GM23338 (cell line): Measurements from ENCODE around the gene CHAC1. TPM values are rescaled to one million over a fixed set of nuclear protein-coding genes. Genes with fewer than 3 reads are reported as not detected.

Source experiments
- ATAC-seq: fragments of 200-7000 bp; cut with Tn5 transposase; 3 replicates; pipeline ENCODE4 v1.9.1; 2020
- DNase-seq: peaks from one replicate; pipeline ENCODE4 v3.0.0-alpha.2; 2015; ENCODE audit warnings: low spot score
- H2AFZ ChIP-seq: fragments of 200-600 bp; sonication (generic); 2 replicates; pipeline ENCODE4 v1.8.0; 2016; ENCODE audit warnings: antibody characterized with exemption, mild to moderate bottlenecking, moderate library complexity
- H3F3A ChIP-seq: fragments of 200-600 bp; sonication (generic); replicated peaks from 2 replicates; pipeline ENCODE4 v1.8.0; 2017; ENCODE audit warnings: antibody characterized with exemption, mixed run types, low read depth
- H3K27ac ChIP-seq: fragments of 200-600 bp; sonication (generic); 2 replicates; pipeline ENCODE4 v1.6.1; 2016; ENCODE audit warnings: low read depth
- H3K27me3 ChIP-seq: fragments of 200-600 bp; sonication (generic); 2 replicates; pipeline ENCODE4 v1.8.0; 2016; ENCODE audit warnings: mild to moderate bottlenecking, mixed run types, moderate library complexity; ENCODE audit not compliant: insufficient read depth
- H3K36me3 ChIP-seq: fragments of 200-600 bp; sonication (generic); 2 replicates; pipeline ENCODE4 v1.8.0; 2016; ENCODE audit warnings: mild to moderate bottlenecking; ENCODE audit not compliant: insufficient read depth
- H3K4me1 ChIP-seq: fragments of 200-600 bp; sonication (generic); 2 replicates; pipeline ENCODE4 v1.8.0; 2016; ENCODE audit warnings: mild to moderate bottlenecking, moderate library complexity; ENCODE audit not compliant: insufficient read depth
- H3K4me2 ChIP-seq: fragments of 200-600 bp; sonication (generic); 2 replicates; pipeline ENCODE4 v1.7.1; 2017; ENCODE audit warnings: mixed run types
- H3K4me3 ChIP-seq: fragments of 200-600 bp; sonication (generic); 2 replicates; pipeline ENCODE4 v1.6.1; 2016; ENCODE audit warnings: mixed run types
- H3K79me2 ChIP-seq: fragments of 200-600 bp; sonication (generic); replicated peaks from 2 replicates; pipeline ENCODE4 v1.8.0; 2017; ENCODE audit warnings: mild to moderate bottlenecking; ENCODE audit not compliant: insufficient read depth
- H3K9me2 ChIP-seq: fragments of 200-600 bp; sonication (generic); 2 replicates; pipeline ENCODE4 v1.8.0; 2017; ENCODE audit not compliant: insufficient read depth
- H4K20me1 ChIP-seq: fragments of 200-600 bp; sonication (generic); replicated peaks from 2 replicates; pipeline ENCODE4 v1.8.0; 2017; ENCODE audit warnings: mild to moderate bottlenecking; ENCODE audit not compliant: insufficient read depth
- H3K27ac Mint-ChIP-seq: 2 replicates; pipeline ENCODE4 v1.8.0; 2020; ENCODE audit warnings: inconsistent platforms, mild to moderate bottlenecking, moderate library complexity, mixed read lengths
- H3K27me3 Mint-ChIP-seq: 3 replicates; pipeline ENCODE4 v1.8.0; 2022; ENCODE audit warnings: low read depth, mild to moderate bottlenecking, moderate library complexity, mixed read lengths, inconsistent platforms; ENCODE audit not compliant: insufficient read depth, poor library complexity
- H3K36me3 Mint-ChIP-seq: 3 replicates; pipeline ENCODE4 v1.8.0; 2021; ENCODE audit warnings: low read depth, mild to moderate bottlenecking, inconsistent platforms, moderate library complexity, mixed read lengths
- H3K4me1 Mint-ChIP-seq: 3 replicates; pipeline ENCODE4 v1.8.0; 2020; ENCODE audit warnings: mild to moderate bottlenecking, inconsistent platforms, mixed read lengths
- H3K4me3 Mint-ChIP-seq: 3 replicates; pipeline ENCODE4 v1.8.0; 2021; ENCODE audit warnings: moderate library complexity, mild to moderate bottlenecking, inconsistent platforms, mixed read lengths
- H3K9me3 Mint-ChIP-seq: 3 replicates; pipeline ENCODE4 v1.8.0; 2020; ENCODE audit warnings: moderate library complexity, mild to moderate bottlenecking, inconsistent platforms, mixed read lengths
- CREB1 ChIP-seq: fragments of 250-450 bp; sonication (Bioruptor Pico); IDR thresholded peaks from 2 replicates; pipeline ENCODE4 v1.5.0; 2020; ENCODE audit warnings: low read depth, mild to moderate bottlenecking, moderate library complexity
- CTCF ChIP-seq, 2 experiments: fragments of 200-600 bp in 1 of 2; sonication (generic) in 1 of 2; conservative IDR thresholded peaks; 2 replicates each; pipeline versions ENCODE4 v1.5.1 to v1.6.1; 2016 to 2017; ENCODE audit warnings: antibody characterized with exemption in 2 of 2, low read depth in 2 of 2, mild to moderate bottlenecking in 2 of 2, moderate library complexity in 1 of 2
- ETS1 ChIP-seq: IDR thresholded peaks from 2 replicates; pipeline ENCODE4 v1.6.1; 2016; ENCODE audit warnings: antibody characterized with exemption
- EZH2 ChIP-seq: fragments of 200-600 bp; sonication (generic); IDR thresholded peaks from one replicate; pipeline ENCODE4 v1.8.0; 2017; ENCODE audit warnings: antibody characterized with exemption, mild to moderate bottlenecking, low read depth; ENCODE audit not compliant: unreplicated experiment
- EZH2phosphoT487 ChIP-seq: fragments of 200-600 bp; sonication (generic); IDR thresholded peaks from one replicate; pipeline ENCODE4 v1.8.1; 2018; ENCODE audit warnings: antibody characterized with exemption; ENCODE audit not compliant: unreplicated experiment
- JUNB ChIP-seq: IDR thresholded peaks from one replicate; pipeline ENCODE4 v1.6.1; 2016; ENCODE audit warnings: antibody characterized with exemption; ENCODE audit not compliant: unreplicated experiment
- NANOG ChIP-seq: IDR thresholded peaks from 2 replicates; pipeline ENCODE4 v1.6.1; 2016; ENCODE audit warnings: antibody characterized with exemption, borderline replicate concordance
- POLR2AphosphoS5 ChIP-seq: IDR thresholded peaks from 2 replicates; pipeline ENCODE4 v1.6.1; 2016; ENCODE audit warnings: antibody characterized with exemption, low read depth
- REST ChIP-seq: IDR thresholded peaks from one replicate; pipeline ENCODE4 v1.6.1; 2018; ENCODE audit warnings: antibody characterized with exemption; ENCODE audit not compliant: unreplicated experiment
- STAT1 ChIP-seq: IDR thresholded peaks from one replicate; pipeline ENCODE4 v1.6.1; 2016; ENCODE audit warnings: antibody characterized with exemption; ENCODE audit not compliant: unreplicated experiment
- ZNF114 ChIP-seq: fragments of 250-450 bp; sonication (Bioruptor Pico); IDR thresholded peaks from 2 replicates; pipeline ENCODE4 v1.5.0; 2020; ENCODE audit warnings: mild to moderate bottlenecking, moderate library complexity
- ZNF331 ChIP-seq: fragments of 250-450 bp; sonication (Bioruptor Pico); IDR thresholded peaks from 2 replicates; pipeline ENCODE4 v1.5.0; 2020; ENCODE audit warnings: low read depth, mild to moderate bottlenecking, moderate library complexity
- ZNF462 ChIP-seq: fragments of 250-450 bp; sonication (Bioruptor Pico); IDR thresholded peaks from 2 replicates; pipeline ENCODE4 v1.5.0; 2020; ENCODE audit warnings: mild to moderate bottlenecking, moderate library complexity
- polyA plus RNA-seq: library from polyadenylated mRNA; unstranded; fragments of >200 nt; fragmentation: Nextera tagmentation; extraction: Ambion mirVana; gene quantifications from 2 replicates; pipeline ENCODE4 v1.2.1, GENCODE V29; 2016
- total RNA-seq: library from RNA; depleted of rRNA; stranded (reverse); fragments of >200 nt; shearing (Covaris generic); gene quantifications from 2 replicates; pipeline ENCODE4 v1.2.3, GENCODE V29; 2014

The CHAC1 gene
- total and polyA plus RNA-seq, 2 experiments from 2014 or later, result 73.0 to 124 TPM

GRCh38 chr15:40938536-40938870, 14.8 kb upstream of the CHAC1 start:
- no peak overlapping the region for H3K27ac Mint-ChIP-seq
- peaks cover 38% of the 10 kb centered on the region for H3K4me1 Mint-ChIP-seq
- Histone ChIP-seq H3K27me3 (peaks cover 24% of the 10 kb centered on the region), H3K79me2 (no peaks in the 10 kb centered on the region), H2AFZ (no peak overlapping the region), H3F3A (peaks cover 17% of the 10 kb centered on the region), H3K4me3 (no peak overlapping the region), H4K20me1 (no peaks in the 10 kb centered on the region), H3K36me3 (no peaks in the 10 kb centered on the region), H3K4me2 (no peak overlapping the region), H3K4me1 (peaks cover 21% of the 10 kb centered on the region), H3K27ac (no peak overlapping the region), H3K9me2 (no peaks in the 10 kb centered on the region)
- ATAC-seq (no peak), DNase-seq (no peak)
- no peaks in the 10 kb centered on the region; the same call in 2 of the 3 replicates for H3K36me3 Mint-ChIP-seq
- H3K9me3 Mint-ChIP-seq, result no peaks in the 10 kb centered on the region; the same call in 2 of the 3 replicates
- peaks cover 36% of the 10 kb centered on the region for H3K27me3 Mint-ChIP-seq
- H3K4me3 Mint-ChIP-seq, result no peak overlapping the region
- TF ChIP-seq NANOG (no peak), JUNB (no peak), EZH2 (no peak), ETS1 (no peak), ZNF114 (CRISPR knock-in tag) (no peak), ZNF462 (CRISPR knock-in tag) (no peak), STAT1 (no peak), POLR2AphosphoS5 (no peak), CREB1 (no peak), CTCF (conservative IDR thresholded peaks at IDR 0.05; ENCODE audit: low read depth in 2 of 2) (no peak), ZNF331 (CRISPR knock-in tag) (no peak), EZH2phosphoT487 (no peak), REST (no peak)
